Measurements from ENCODE around the gene RHEB.

Gene RHEB

GRCh38 chr7:151509670-151510333 lies 9.9 kb downstream of the RHEB start:
- no peak for ATAC-seq (ENCODE audit: insufficient read depth, low read depth)
- Histone ChIP-seq H3K9ac (ENCODE audit: low read depth, low read length) (no peak overlapping the region), H3K36me3 (ENCODE audit: insufficient read depth, low read length) (peaks cover 7% of the 10 kb centered on the region; the same call in 1 of the 2 replicates), H3K27me3 (ENCODE audit: insufficient read depth, low read length, poor library complexity) (no peaks in the 10 kb centered on the region), H3K4me2 (ENCODE audit: insufficient read depth, low read length) (no peak overlapping the region; the same call in 1 of the 2 replicates), H3K27ac (ENCODE audit: low read length) (no peak overlapping the region), H2AFZ (ENCODE audit: low read depth, low read length) (no peak overlapping the region), H3K9me3 (ENCODE audit: insufficient read depth, low read length, severe bottlenecking) (no peaks in the 10 kb centered on the region), H3K4me3 (ENCODE audit: low read depth in 1 of 2, low read length in 2 of 2) (no peak overlapping the region), H3K4me1 (ENCODE audit: insufficient read depth, low read length) (peaks cover 25% of the 10 kb centered on the region), H4K20me1 (ENCODE audit: insufficient read depth, low read length) (peaks cover 98% of the 10 kb centered on the region), H3K79me2 (ENCODE audit: insufficient read depth, low read length) (peaks cover 100% of the 10 kb centered on the region)
- no peak for DNase-seq
- TF ChIP-seq CTCF (IDR thresholded peaks at IDR 0.05; ENCODE audit: borderline replicate concordance, extremely low read depth, low read length, poor library complexity, severe bottlenecking) = no peak
- TF ChIP-seq EZH2 (IDR thresholded peaks at IDR 0.05; ENCODE audit: borderline replicate concordance, low read depth, low read length, severe bottlenecking) = no peak

GRCh38 chr7:151508991-151509390 lies 10.7 kb downstream of the RHEB start:
- Histone ChIP-seq H3K9ac (ENCODE audit: low read depth, low read length) (no peak overlapping the region), H3K4me1 (ENCODE audit: insufficient read depth, low read length) (peaks cover 17% of the 10 kb centered on the region), H3K9me3 (ENCODE audit: insufficient read depth, low read length, severe bottlenecking) (no peaks in the 10 kb centered on the region), H3K36me3 (ENCODE audit: insufficient read depth, low read length) (peaks cover 7% of the 10 kb centered on the region; the same call in 1 of the 2 replicates), H3K27ac (ENCODE audit: low read length) (no peak overlapping the region), H2AFZ (ENCODE audit: low read depth, low read length) (no peak overlapping the region), H3K4me2 (ENCODE audit: insufficient read depth, low read length) (no peak overlapping the region), H3K79me2 (ENCODE audit: insufficient read depth, low read length) (peaks cover 100% of the 10 kb centered on the region), H3K4me3 (ENCODE audit: low read depth in 1 of 2, low read length in 2 of 2) (no peak overlapping the region), H3K27me3 (ENCODE audit: insufficient read depth, low read length, poor library complexity) (no peaks in the 10 kb centered on the region), H4K20me1 (ENCODE audit: insufficient read depth, low read length) (peaks cover 98% of the 10 kb centered on the region)
- DNase-seq (no peak), ATAC-seq (ENCODE audit: insufficient read depth, low read depth) (no peak)
- TF ChIP-seq EZH2 (IDR thresholded peaks at IDR 0.05; ENCODE audit: borderline replicate concordance, low read depth, low read length, severe bottlenecking) (no peak), CTCF (IDR thresholded peaks at IDR 0.05; ENCODE audit: borderline replicate concordance, extremely low read depth, low read length, poor library complexity, severe bottlenecking) (no peak)

- H3K36me3 ChIP-seq (ENCODE audit: insufficient read depth, low read length) = peaks cover 7% of the 10 kb centered on the region; the same call in 1 of the 2 replicates
- H4K20me1 ChIP-seq (ENCODE audit: insufficient read depth, low read length) = peaks cover 97% of the 10 kb centered on the region
- ATAC-seq (ENCODE audit: insufficient read depth, low read depth) = no peak
- H3K4me3 ChIP-seq (ENCODE audit: low read depth in 1 of 2, low read length in 2 of 2) = no peak overlapping the region
- no peaks in the 10 kb centered on the region for H3K9me3 ChIP-seq (ENCODE audit: insufficient read depth, low read length, severe bottlenecking)
- no peak overlapping the region for H2AFZ ChIP-seq (ENCODE audit: low read depth, low read length)
- TF ChIP-seq CTCF (IDR thresholded peaks at IDR 0.05; ENCODE audit: borderline replicate concordance, extremely low read depth, low read length, poor library complexity, severe bottlenecking) = no peak
- TF ChIP-seq EZH2 (IDR thresholded peaks at IDR 0.05; ENCODE audit: borderline replicate concordance, low read depth, low read length, severe bottlenecking) = no peak
- H3K9ac ChIP-seq (ENCODE audit: low read depth, low read length) = no peak overlapping the region
- no peaks in the 10 kb centered on the region for H3K27me3 ChIP-seq (ENCODE audit: insufficient read depth, low read length, poor library complexity)
- H3K4me2 ChIP-seq (ENCODE audit: insufficient read depth, low read length) = no peak overlapping the region
- H3K79me2 ChIP-seq (ENCODE audit: insufficient read depth, low read length) = peaks cover 100% of the 10 kb centered on the region
- no peak overlapping the region for H3K27ac ChIP-seq (ENCODE audit: low read length)
- H3K4me1 ChIP-seq (ENCODE audit: insufficient read depth, low read length) = peaks cover 15% of the 10 kb centered on the region
- DNase-seq = no peak
Observed at GRCh38 chr7:151507806-151508205, 11.9 kb downstream of the RHEB start.
